Measurements from ENCODE around the gene UBE3D. TPM values are rescaled to one million over a fixed set of nuclear protein-coding genes. Genes with fewer than 3 reads are reported as not detected.

UBE3D gene
- total and polyA plus RNA-seq, 2 of the 8 experiments (the other 6 are each of a cell fraction or from before 2014, with no cell fraction given) = 5.7 to 16.3 TPM

GRCh38 chr6:82957868-82958245 lies 107.8 kb downstream of the UBE3D start:
- H3K14ac ChIP-seq (ENCODE audit: insufficient read length) = no peak overlapping the region
- H4K20me1 ChIP-seq (replicated peaks in 1 of 2; ENCODE audit: control insufficient read depth in 1 of 2, insufficient read depth in 2 of 2, low read length in 2 of 2) = no peaks in the 10 kb centered on the region
- DNase-seq (ENCODE audit: low read depth in 1 of 2, low spot score in 2 of 2) (no peak), FAIRE-seq (no peak)
- H3K9ac ChIP-seq (replicated peaks in 1 of 4; ENCODE audit: extremely low read depth in 1 of 4, low read depth in 3 of 4, low read length in 3 of 4) = no peak overlapping the region
- no peak overlapping the region for H4K8ac ChIP-seq (ENCODE audit: extremely low read depth, insufficient read depth, low read length)
- no peak overlapping the region for H2AFZ ChIP-seq (ENCODE audit: low read length)
- ChIA-PET CTCF (ENCODE audit: partially characterized antibody) (no interaction called here), POLR2A (ENCODE audit: partially characterized antibody) (no interaction called here)
- H3K4ac ChIP-seq (replicated peaks; ENCODE audit: insufficient read length, low read depth, low read length) = no peak overlapping the region
- no peak overlapping the region for H2BK20ac ChIP-seq (ENCODE audit: low read length)
- H2AK5ac ChIP-seq (ENCODE audit: low read depth, low read length) = no peak overlapping the region
- H3K79me1 ChIP-seq (ENCODE audit: low read depth, low read length) = no peaks in the 10 kb centered on the region
- H3K9me3 ChIP-seq (ENCODE audit: insufficient read depth in 2 of 2, low read depth in 1 of 2, low read length in 1 of 2) = no peaks in the 10 kb centered on the region
- no peak overlapping the region for H2BK120ac ChIP-seq (replicated peaks; ENCODE audit: low read depth, low read length)
- no peak overlapping the region for H3K18ac ChIP-seq (ENCODE audit: extremely low read depth, low read length)
- 97% methylated on average over 2 of the region's 2 CpGs; no CpG with 5 or more reads in 1 of the 2 experiments for WGBS, 2 experiments (ENCODE audit: extremely low coverage in 1 of 2, insufficient coverage in 1 of 2, insufficient read length in 1 of 2, insufficient replicate concordance in 2 of 2, low coverage in 1 of 2, low lambda C conversion rate in 2 of 2, missing lambda C conversion rate in 1 of 2)
- no peak overlapping the region for H4K91ac ChIP-seq (replicated peaks; ENCODE audit: insufficient read length, low read length)
- H3K79me2 ChIP-seq (ENCODE audit: control insufficient read depth in 1 of 2, insufficient read depth in 2 of 2, low read length in 2 of 2) = no peaks in the 10 kb centered on the region
- no peaks in the 10 kb centered on the region for H3K23me2 ChIP-seq (ENCODE audit: low read depth, low read length)
- H3K4me3 ChIP-seq (ENCODE audit: extremely low read depth in 1 of 4, insufficient read depth in 2 of 4, low read depth in 3 of 4, low read length in 4 of 4) = no peak overlapping the region
- H3K23ac ChIP-seq (ENCODE audit: insufficient read length) = no peak overlapping the region
- no peak overlapping the region for H2BK5ac ChIP-seq (ENCODE audit: low read depth, low read length)
- peaks cover 0 to 1% (median 0%) of the 10 kb centered on the region in 4 experiments; a peak in 1 of 7 replicates for H3K27me3 ChIP-seq (replicated peaks in 1 of 4; ENCODE audit: control insufficient read depth in 3 of 4, extremely low read depth in 1 of 4, insufficient read depth in 3 of 4, low read length in 3 of 4)
- H3K36me3 ChIP-seq (ENCODE audit: control insufficient read depth in 2 of 4, insufficient read depth in 4 of 4, low read length in 3 of 4) = peaks cover 0 to 2% (median 1%) of the 10 kb centered on the region in 4 experiments; a peak in 2 of 8 replicates
- no peak overlapping the region for H2BK15ac ChIP-seq (ENCODE audit: low read length)
- H3K4me2 ChIP-seq (ENCODE audit: insufficient read depth in 1 of 2, low read depth in 2 of 2, low read length in 2 of 2) = no peak overlapping the region
- no peak overlapping the region for H2BK12ac ChIP-seq (ENCODE audit: low read depth, low read length)
- H3K27ac ChIP-seq (ENCODE audit: low read depth, low read length) = no peak overlapping the region
- no peak overlapping the region for H3K56ac ChIP-seq (replicated peaks; ENCODE audit: insufficient read length, low read depth, low read length)
- H3K4me1 ChIP-seq (replicated peaks in 1 of 4; ENCODE audit: control insufficient read depth in 3 of 4, insufficient read depth in 4 of 4, low read length in 3 of 4) = peaks cover 0 to 8% (median 5%) of the 10 kb centered on the region in 4 experiments; a peak in 4 of 7 replicates
- H4K5ac ChIP-seq (ENCODE audit: insufficient read length, low read depth, low read length) = no peak overlapping the region
- no peak for TF ChIP-seq SIX5 (IDR thresholded peaks at IDR 0.05; ENCODE audit: low read depth, low read length)
- TF ChIP-seq CBX5 (IDR thresholded peaks at IDR 0.05; ENCODE audit: low read depth, low read length) = no peak
- no peak for TF ChIP-seq ATF3 (IDR thresholded peaks at IDR 0.05; ENCODE audit: insufficient read depth, low read depth, low read length)
- TF ChIP-seq TEAD4 (IDR thresholded peaks at IDR 0.05; ENCODE audit: low read depth, low read length) = no peak
- no peak for TF ChIP-seq SP4 (IDR thresholded peaks at IDR 0.05; ENCODE audit: low read length)
- TF ChIP-seq SP1 (IDR thresholded peaks at IDR 0.05; ENCODE audit: low read depth, low read length) = no peak
- no peak for TF ChIP-seq E2F6 (IDR thresholded peaks at IDR 0.05)
- TF ChIP-seq POLR2AphosphoS5 (IDR thresholded peaks at IDR 0.05; ENCODE audit: low read depth, low read length) = no peak
- TF ChIP-seq SAP30 (IDR thresholded peaks at IDR 0.05; ENCODE audit: insufficient read depth, insufficient replicate concordance, low read length) = no peak
- no peak for TF ChIP-seq SRF (IDR thresholded peaks at IDR 0.05; ENCODE audit: low read depth, low read length)
- TF ChIP-seq TCF12 (IDR thresholded peaks at IDR 0.05; ENCODE audit: low read depth, low read length) = no peak
- no peak for TF ChIP-seq JUND (IDR thresholded peaks at IDR 0.05; ENCODE audit: low read length)
- TF ChIP-seq GABPA (IDR thresholded peaks at IDR 0.05; ENCODE audit: borderline replicate concordance, insufficient read depth, low read length) = no peak
- no peak for TF ChIP-seq GTF2F1 (IDR thresholded peaks at IDR 0.05; ENCODE audit: borderline replicate concordance, low read depth, low read length)

Data from H1 (cell line).